Uterus (tissue), 2 donors: ENCODE data around the gene LDHA.

ENCODE experiments used
- POLR2A ChIP-seq, 2 donors: fragments of 450-650 bp; IDR thresholded peaks; one replicate each; pipeline ENCODE4 v1.6.1; 2016; ENCODE audit warnings: antibody characterized with exemption in 2 of 2, mild to moderate bottlenecking in 1 of 2, moderate library complexity in 1 of 2
- TF ChIP-seq, protein P1 (sequence below), 4 experiments: fragments of 200-600 bp in 2 of 4; fragments of 450-650 bp in 2 of 4; sonication (generic) in 2 of 4; IDR thresholded peaks; one replicate each; pipeline ENCODE4 v1.5.1; 2016 to 2019; ENCODE audit warnings: antibody characterized with exemption in 4 of 4, mild to moderate bottlenecking in 2 of 4, moderate library complexity in 1 of 4

DNA sequence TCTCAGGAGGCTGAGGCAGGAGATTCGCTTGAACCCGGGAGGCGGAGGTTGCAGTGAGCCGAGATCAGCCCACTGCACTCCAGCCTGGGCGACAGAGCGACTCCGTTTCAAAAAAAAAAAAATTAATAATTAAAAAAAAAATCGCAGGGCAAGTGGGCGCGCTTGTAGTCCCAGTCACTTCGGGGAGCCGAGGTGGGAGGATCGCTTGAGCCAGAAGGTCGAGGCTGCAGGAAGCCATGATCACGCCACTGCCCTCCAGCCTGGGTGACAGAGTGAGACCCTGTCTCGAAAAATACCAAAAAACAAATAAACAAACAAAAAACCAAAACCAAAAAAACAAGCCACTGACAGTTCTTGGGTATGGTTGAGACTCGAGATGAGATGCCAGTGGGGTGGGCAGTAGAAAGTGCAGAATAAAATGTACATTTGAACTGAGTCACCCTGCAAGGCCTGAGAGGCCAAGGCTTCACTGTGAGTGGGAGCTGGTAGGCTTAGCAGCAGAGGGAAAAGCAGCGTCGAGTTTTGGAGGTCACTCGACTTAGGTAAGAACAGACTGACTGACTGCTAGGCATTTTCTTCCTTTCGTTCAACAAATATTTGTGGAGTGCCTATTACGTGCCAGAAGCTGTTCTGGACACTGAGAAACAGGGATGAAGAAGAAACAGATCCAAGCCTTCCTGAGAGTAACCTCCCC is 635 bp upstream of the LDHA start:
- TF ChIP-seq, protein P1, sequence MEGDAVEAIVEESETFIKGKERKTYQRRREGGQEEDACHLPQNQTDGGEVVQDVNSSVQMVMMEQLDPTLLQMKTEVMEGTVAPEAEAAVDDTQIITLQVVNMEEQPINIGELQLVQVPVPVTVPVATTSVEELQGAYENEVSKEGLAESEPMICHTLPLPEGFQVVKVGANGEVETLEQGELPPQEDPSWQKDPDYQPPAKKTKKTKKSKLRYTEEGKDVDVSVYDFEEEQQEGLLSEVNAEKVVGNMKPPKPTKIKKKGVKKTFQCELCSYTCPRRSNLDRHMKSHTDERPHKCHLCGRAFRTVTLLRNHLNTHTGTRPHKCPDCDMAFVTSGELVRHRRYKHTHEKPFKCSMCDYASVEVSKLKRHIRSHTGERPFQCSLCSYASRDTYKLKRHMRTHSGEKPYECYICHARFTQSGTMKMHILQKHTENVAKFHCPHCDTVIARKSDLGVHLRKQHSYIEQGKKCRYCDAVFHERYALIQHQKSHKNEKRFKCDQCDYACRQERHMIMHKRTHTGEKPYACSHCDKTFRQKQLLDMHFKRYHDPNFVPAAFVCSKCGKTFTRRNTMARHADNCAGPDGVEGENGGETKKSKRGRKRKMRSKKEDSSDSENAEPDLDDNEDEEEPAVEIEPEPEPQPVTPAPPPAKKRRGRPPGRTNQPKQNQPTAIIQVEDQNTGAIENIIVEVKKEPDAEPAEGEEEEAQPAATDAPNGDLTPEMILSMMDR (IDR thresholded peaks at IDR 0.05): no peak
- TF ChIP-seq POLR2A (IDR thresholded peaks at IDR 0.05): no peak
